ENCODE data around the gene CRTC2.

The CRTC2 gene

GRCh38 chr1:153928791-153929341, 29.5 kb downstream of the CRTC2 start:
- TF ChIP-seq POLR2AphosphoS5 (IDR thresholded peaks at IDR 0.05; ENCODE audit: low read depth), result peak; percentile 30; the same call in 1 of the 2 replicates
- no peak for TF ChIP-seq SPI1 (IDR thresholded peaks at IDR 0.05; ENCODE audit: borderline replicate concordance, low read depth)
- no peak for DNase-seq (ENCODE audit: low read depth in 1 of 2, low spot score in 1 of 2)
- Histone ChIP-seq H3K27me3 (ENCODE audit: insufficient read depth, poor library complexity, severe bottlenecking) (no peaks in the 10 kb centered on the region), H3K27ac (replicated peaks) (no peak overlapping the region), H3K4me3 (replicated peaks; ENCODE audit: insufficient read depth, low read length) (no peak overlapping the region)

GRCh38 chr1:153928245-153928644, 30.2 kb downstream of the CRTC2 start:
- TF ChIP-seq SPI1 (IDR thresholded peaks at IDR 0.05; ENCODE audit: borderline replicate concordance, low read depth), result no peak
- TF ChIP-seq POLR2AphosphoS5 (IDR thresholded peaks at IDR 0.05; ENCODE audit: low read depth), result no peak
- TF ChIP-seq CTCF (IDR thresholded peaks at IDR 0.05; ENCODE audit: insufficient read depth, low read length), result no peak
- no peak for TF ChIP-seq GABPA (IDR thresholded peaks at IDR 0.05; ENCODE audit: low read depth)
- TF ChIP-seq, protein P1, sequence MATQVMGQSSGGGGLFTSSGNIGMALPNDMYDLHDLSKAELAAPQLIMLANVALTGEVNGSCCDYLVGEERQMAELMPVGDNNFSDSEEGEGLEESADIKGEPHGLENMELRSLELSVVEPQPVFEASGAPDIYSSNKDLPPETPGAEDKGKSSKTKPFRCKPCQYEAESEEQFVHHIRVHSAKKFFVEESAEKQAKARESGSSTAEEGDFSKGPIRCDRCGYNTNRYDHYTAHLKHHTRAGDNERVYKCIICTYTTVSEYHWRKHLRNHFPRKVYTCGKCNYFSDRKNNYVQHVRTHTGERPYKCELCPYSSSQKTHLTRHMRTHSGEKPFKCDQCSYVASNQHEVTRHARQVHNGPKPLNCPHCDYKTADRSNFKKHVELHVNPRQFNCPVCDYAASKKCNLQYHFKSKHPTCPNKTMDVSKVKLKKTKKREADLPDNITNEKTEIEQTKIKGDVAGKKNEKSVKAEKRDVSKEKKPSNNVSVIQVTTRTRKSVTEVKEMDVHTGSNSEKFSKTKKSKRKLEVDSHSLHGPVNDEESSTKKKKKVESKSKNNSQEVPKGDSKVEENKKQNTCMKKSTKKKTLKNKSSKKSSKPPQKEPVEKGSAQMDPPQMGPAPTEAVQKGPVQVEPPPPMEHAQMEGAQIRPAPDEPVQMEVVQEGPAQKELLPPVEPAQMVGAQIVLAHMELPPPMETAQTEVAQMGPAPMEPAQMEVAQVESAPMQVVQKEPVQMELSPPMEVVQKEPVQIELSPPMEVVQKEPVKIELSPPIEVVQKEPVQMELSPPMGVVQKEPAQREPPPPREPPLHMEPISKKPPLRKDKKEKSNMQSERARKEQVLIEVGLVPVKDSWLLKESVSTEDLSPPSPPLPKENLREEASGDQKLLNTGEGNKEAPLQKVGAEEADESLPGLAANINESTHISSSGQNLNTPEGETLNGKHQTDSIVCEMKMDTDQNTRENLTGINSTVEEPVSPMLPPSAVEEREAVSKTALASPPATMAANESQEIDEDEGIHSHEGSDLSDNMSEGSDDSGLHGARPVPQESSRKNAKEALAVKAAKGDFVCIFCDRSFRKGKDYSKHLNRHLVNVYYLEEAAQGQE (IDR thresholded peaks at IDR 0.05; ENCODE audit: insufficient replicate concordance, low read depth), result no peak
- no peak for DNase-seq (ENCODE audit: low read depth in 1 of 2, low spot score in 1 of 2)
- Histone ChIP-seq H3K27ac (replicated peaks) (no peak overlapping the region), H3K27me3 (ENCODE audit: insufficient read depth, poor library complexity, severe bottlenecking) (no peaks in the 10 kb centered on the region), H3K4me3 (replicated peaks; ENCODE audit: insufficient read depth, low read length) (no peak overlapping the region)

- no peak overlapping the region for H3K27ac ChIP-seq (replicated peaks)
- H3K4me3 ChIP-seq (replicated peaks; ENCODE audit: insufficient read depth, low read length), result no peak overlapping the region
- no peak for DNase-seq (ENCODE audit: low read depth in 1 of 2, low spot score in 1 of 2)
- H3K27me3 ChIP-seq (ENCODE audit: insufficient read depth, poor library complexity, severe bottlenecking), result no peaks in the 10 kb centered on the region
- no peak for TF ChIP-seq GABPA (IDR thresholded peaks at IDR 0.05; ENCODE audit: low read depth)
- TF ChIP-seq, protein P1 (IDR thresholded peaks at IDR 0.05; ENCODE audit: insufficient replicate concordance, low read depth), result no peak
- TF ChIP-seq CTCF (IDR thresholded peaks at IDR 0.05; ENCODE audit: insufficient read depth, low read length), result no peak
- no peak for TF ChIP-seq SPI1 (IDR thresholded peaks at IDR 0.05; ENCODE audit: borderline replicate concordance, low read depth)
- TF ChIP-seq POLR2AphosphoS5 (IDR thresholded peaks at IDR 0.05; ENCODE audit: low read depth), result no peak
Measured at GRCh38 chr1:153926405-153926804, 32.0 kb downstream of the CRTC2 start.

DNA sequence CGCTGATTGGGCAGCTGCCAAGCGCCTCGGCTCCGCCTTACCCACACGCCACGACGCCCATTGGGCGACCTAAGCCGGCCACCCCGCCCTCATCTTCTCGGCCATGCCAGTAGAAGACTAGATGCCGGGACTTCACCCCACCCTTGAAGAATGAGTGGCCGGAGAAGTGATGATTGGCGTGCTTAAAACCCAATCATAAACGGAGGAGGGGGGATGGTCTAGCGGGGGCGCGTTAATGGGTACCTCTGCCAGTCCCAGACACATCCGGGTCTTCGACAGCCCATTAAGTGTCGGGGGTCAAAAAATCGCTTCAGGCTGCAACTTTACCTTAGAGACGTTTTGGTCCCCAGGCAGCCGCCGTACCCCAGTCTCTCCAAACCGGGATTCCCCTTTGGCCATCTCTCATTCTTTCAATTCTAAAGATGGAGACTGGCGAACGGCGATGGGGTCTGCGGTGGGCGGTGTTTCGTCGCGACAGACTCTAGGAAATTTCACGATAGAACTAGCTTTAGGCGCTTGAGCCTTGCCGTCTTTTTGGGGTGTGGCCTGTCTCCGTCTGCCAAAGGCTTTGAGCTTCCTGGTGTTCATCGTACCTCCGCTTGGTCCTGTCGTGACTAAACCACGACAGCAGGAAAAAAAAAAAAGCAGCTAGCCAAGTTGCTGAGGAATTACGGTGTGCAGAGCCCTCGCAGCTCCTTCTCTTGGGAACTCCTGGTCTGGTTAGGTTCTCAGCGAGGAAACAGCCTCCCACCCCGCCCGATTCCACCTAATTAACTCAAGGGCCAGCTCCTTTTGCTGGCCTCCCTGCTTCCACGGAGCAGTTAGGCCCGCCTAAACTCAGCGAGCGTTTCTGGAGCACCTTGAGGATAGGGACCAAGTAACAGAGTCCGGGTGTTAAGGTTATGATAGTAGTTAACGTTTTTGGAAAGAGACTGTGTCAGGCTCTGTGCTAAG, 35.2 kb downstream of the CRTC2 start, which contains the start of gene GATAD2B:
Gene GATAD2B (minus strand): TSS at position 1 of the 954 bp plus-strand sequence. CDS start 94,625 bp downstream, outside the sequence.
- Histone ChIP-seq H3K27ac (replicated peaks) (peak within 1 kb of the TSS; percentile 77), H3K27me3 (ENCODE audit: insufficient read depth, poor library complexity, severe bottlenecking) (no peaks in the 10 kb centered on the region), H3K4me3 (replicated peaks; ENCODE audit: insufficient read depth, low read length) (peak within 1 kb of the TSS; percentile 84)
- TF ChIP-seq GABPA (IDR thresholded peaks at IDR 0.05; ENCODE audit: low read depth) (no peak), POLR2AphosphoS5 (IDR thresholded peaks at IDR 0.05; ENCODE audit: low read depth) (peak; percentile 38)
- DNase-seq (ENCODE audit: low read depth in 1 of 2, low spot score in 1 of 2), result peak; percentile 99 to 100
